Endothelial cell (in vitro differentiated cells): ENCODE measurements around the gene LINGO3. TPM values are rescaled to one million over a fixed set of nuclear protein-coding genes. Genes with fewer than 3 reads are reported as not detected.
A peak's percentile ranks its signal among the peaks of the same experiment; 100 is the strongest.

Experiments used
- DNase-seq: peaks from one replicate; pipeline ENCODE4 v3.0.0; 2021; ENCODE audit warnings: low spot score
- H3K27ac Mint-ChIP-seq: one replicate; pipeline ENCODE4 v1.8.0; 2021; ENCODE audit warnings: mixed read lengths, inconsistent platforms; ENCODE audit not compliant: unreplicated experiment
- H3K27me3 Mint-ChIP-seq: one replicate; pipeline ENCODE4 v1.8.0; 2021; ENCODE audit warnings: mild to moderate bottlenecking, moderate library complexity, mixed read lengths, inconsistent platforms; ENCODE audit not compliant: unreplicated experiment
- H3K36me3 Mint-ChIP-seq: one replicate; pipeline ENCODE4 v1.8.0; 2021; ENCODE audit warnings: mild to moderate bottlenecking, low read depth, mixed read lengths, inconsistent platforms; ENCODE audit not compliant: unreplicated experiment
- H3K4me1 Mint-ChIP-seq: one replicate; pipeline ENCODE4 v1.8.0; 2021; ENCODE audit warnings: mild to moderate bottlenecking, mixed read lengths, inconsistent platforms; ENCODE audit not compliant: unreplicated experiment
- H3K4me3 Mint-ChIP-seq: one replicate; pipeline ENCODE4 v1.8.0; 2021; ENCODE audit warnings: mild to moderate bottlenecking, mixed read lengths, inconsistent platforms; ENCODE audit not compliant: unreplicated experiment
- H3K9me3 Mint-ChIP-seq: one replicate; pipeline ENCODE4 v1.8.0; 2021; ENCODE audit warnings: mixed read lengths, inconsistent platforms; ENCODE audit not compliant: unreplicated experiment
- total RNA-seq: library from RNA; stranded (reverse); fragmentation: NEBNext Ultra II Directional; extraction: Animal tissue kit (Norgen Biotek cat#: 25700); gene quantifications from one replicate; pipeline ENCODE4 v1.2.1, GENCODE V29; 2021; ENCODE audit not compliant: unreplicated experiment
- TF ChIP-seq, protein P1 (sequence below): fragments of 200-600 bp; sonication (generic); IDR thresholded peaks from one replicate; pipeline ENCODE4 v1.5.0; 2021; ENCODE audit warnings: antibody characterized with exemption; ENCODE audit not compliant: unreplicated experiment

LINGO3 gene
- total RNA-seq, 1 donor from 2014 or later = not detected

DNA sequence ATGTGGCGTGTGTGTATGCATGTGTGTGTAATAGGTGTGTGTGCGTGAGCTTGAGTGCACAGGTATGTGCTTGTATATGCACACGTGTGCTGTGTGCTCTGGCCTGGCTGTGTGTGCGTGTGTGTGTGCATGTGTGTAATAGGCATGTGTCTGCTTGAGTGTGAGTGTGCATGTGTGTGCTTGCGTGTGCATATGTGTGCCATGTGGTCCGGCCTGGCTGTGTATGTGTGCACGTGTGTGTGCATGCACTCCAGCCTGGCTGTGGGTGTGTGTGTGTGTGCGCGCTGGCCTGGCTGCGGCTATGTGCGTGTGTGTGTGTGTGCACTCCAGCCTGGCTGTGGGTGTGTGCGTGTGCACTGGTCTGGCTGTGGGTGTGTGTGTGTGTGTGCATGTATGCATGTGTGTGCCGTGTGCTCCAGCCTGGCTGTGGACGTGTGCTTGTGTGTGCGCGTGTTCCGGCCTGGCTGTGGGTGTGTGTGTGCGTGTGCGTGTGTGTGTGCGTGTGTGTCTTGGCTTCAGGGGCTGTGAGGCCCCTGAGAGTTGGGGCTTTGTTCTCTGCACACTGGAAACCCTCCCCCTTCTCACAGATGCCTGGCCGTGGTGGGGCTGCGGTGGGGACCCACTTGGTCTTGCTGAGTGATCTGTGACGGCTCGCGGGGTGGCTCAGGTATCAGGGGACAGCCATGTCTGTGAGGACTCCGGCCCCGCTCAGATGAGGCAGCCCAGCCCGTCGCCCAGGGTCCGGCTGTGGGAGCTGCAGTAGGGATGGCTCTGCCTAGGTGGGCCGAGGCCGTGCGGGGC is 28.8 kb upstream of the LINGO3 start:
- Mint-ChIP-seq H3K27me3 (peaks cover 10% of the 10 kb centered on the region), H3K36me3 (peaks cover 13% of the 10 kb centered on the region), H3K27ac (no peak overlapping the region), H3K4me3 (peak overlapping the region; percentile 20), H3K4me1 (peaks cover 7% of the 10 kb centered on the region), H3K9me3 (peaks cover 4% of the 10 kb centered on the region)
- DNase-seq = no peak
- TF ChIP-seq, protein P1, sequence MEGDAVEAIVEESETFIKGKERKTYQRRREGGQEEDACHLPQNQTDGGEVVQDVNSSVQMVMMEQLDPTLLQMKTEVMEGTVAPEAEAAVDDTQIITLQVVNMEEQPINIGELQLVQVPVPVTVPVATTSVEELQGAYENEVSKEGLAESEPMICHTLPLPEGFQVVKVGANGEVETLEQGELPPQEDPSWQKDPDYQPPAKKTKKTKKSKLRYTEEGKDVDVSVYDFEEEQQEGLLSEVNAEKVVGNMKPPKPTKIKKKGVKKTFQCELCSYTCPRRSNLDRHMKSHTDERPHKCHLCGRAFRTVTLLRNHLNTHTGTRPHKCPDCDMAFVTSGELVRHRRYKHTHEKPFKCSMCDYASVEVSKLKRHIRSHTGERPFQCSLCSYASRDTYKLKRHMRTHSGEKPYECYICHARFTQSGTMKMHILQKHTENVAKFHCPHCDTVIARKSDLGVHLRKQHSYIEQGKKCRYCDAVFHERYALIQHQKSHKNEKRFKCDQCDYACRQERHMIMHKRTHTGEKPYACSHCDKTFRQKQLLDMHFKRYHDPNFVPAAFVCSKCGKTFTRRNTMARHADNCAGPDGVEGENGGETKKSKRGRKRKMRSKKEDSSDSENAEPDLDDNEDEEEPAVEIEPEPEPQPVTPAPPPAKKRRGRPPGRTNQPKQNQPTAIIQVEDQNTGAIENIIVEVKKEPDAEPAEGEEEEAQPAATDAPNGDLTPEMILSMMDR = no peak

DNA sequence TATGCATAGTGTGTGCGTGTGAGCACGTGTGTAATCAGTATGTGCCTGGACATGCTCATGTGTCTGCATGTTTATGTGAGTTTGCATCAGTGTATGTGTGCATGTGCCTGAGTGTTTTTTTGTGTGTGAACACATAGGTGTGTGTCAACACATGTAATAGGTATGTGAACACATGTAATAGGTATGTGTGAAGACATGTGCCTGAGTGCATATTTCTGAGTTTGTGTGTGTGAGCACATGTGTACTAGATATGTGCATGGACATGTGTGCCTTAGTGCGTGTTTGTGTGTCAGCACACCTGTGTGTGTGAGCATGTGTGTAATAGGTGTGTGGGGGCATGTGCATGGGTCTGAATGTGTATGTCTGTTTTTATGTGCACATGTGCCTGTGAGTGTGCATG is 27.9 kb upstream of the LINGO3 start:
- DNase-seq = no peak
- Mint-ChIP-seq H3K4me1 (peaks cover 11% of the 10 kb centered on the region), H3K4me3 (peak overlapping the region; percentile 20), H3K27ac (peak overlapping the region; percentile 28), H3K36me3 (peaks cover 9% of the 10 kb centered on the region), H3K9me3 (peaks cover 4% of the 10 kb centered on the region), H3K27me3 (peaks cover 8% of the 10 kb centered on the region)
- TF ChIP-seq, protein P1 = no peak

DNA sequence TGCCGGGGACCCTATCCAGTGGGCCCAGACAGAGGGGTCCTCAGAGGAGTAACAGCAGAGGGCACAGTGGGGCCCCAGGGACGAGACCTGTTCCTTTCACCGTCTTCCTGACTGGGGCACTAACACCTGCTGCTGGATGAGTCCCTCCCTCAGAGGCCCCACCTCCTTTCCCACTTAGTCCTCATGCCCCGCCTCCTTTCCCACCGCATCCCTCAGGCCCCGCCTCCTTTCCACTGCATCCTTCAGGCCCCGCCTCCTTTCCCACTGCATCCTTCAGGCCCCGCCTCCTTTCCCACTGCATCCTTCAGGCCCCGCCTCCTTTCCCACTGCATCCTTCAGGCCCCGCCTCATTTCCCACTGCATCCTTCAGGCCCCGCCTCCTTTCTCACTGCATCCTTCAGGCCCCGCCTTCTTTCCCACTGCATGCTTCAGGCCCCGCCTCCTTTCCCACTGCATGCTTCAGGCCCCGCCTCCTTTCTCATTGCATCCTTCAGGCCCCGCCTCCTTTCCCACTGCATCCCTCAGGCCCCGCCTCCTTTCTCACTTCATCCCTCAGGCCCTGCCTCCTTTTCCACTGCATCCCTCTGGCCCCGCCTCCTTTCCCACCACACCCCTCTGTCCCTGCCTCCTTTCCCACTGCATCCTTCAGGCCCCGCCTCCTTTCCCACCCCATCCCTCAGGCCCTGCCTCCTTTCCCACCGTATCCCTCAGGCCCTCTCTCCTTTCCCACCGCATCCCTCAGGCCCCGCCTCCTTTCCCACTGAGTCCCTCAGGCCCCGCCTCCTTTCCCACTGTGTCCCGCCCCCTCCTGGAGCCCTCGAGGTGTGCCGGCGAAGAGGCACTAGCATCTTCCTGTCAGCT is 27.3 kb upstream of the LINGO3 start:
- peaks cover 8% of the 10 kb centered on the region for H3K27me3 Mint-ChIP-seq
- DNase-seq = no peak
- H3K9me3 Mint-ChIP-seq = peaks cover 4% of the 10 kb centered on the region
- peaks cover 11% of the 10 kb centered on the region for H3K4me1 Mint-ChIP-seq
- peak overlapping the region; percentile 20 for H3K4me3 Mint-ChIP-seq
- TF ChIP-seq, protein P1 = no peak
- peaks cover 9% of the 10 kb centered on the region for H3K36me3 Mint-ChIP-seq
- H3K27ac Mint-ChIP-seq = no peak overlapping the region

DNA sequence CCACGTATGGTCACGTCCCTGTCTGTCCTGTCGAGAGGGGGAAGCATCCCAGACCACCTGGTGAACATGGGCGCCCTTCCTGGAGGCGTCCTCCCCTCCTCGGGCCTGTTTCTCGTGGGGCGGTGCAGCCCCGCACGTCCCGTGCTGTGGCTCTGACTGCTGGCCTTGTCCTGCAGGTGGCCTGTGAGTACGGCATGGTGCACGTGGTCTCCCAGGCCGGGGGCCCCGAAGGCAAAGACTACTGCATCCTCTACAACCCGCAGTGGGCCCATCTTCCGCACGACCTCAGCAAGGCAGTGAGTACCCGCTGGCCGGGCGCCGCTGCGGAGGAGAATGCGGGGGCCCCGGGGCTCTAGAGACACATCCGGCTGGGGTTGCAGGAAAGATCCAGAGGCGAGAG is 26.5 kb upstream of the LINGO3 start:
- Mint-ChIP-seq H3K36me3 (peaks cover 9% of the 10 kb centered on the region), H3K4me1 (peaks cover 16% of the 10 kb centered on the region), H3K27ac (no peak overlapping the region), H3K9me3 (peaks cover 4% of the 10 kb centered on the region), H3K27me3 (peaks cover 9% of the 10 kb centered on the region), H3K4me3 (no peak overlapping the region)
- no peak for DNase-seq
- TF ChIP-seq, protein P1 = no peak

DNA sequence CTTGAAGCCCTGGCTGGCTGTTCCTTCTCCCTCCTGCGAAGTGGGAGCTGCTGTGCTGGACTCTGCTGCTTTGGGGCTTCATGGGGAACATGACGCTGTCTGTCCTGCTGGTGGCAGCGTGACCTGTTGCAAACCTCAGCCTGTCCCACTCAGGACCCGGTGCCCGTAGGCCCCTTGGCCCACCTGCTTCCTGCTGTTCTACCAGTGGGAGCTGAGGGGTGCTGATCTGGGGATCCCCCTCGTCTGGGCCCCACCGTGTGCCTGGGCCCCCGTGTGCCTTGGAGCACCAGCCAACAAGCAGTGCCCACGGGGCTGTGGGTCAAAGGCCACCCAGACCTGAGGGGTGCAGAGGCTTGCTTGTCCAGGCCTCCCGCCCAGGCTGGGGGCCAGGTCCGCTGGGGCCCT is 25.9 kb upstream of the LINGO3 start:
- Mint-ChIP-seq H3K36me3 (peaks cover 9% of the 10 kb centered on the region), H3K4me1 (peaks cover 21% of the 10 kb centered on the region), H3K9me3 (peaks cover 4% of the 10 kb centered on the region), H3K27ac (peak overlapping the region; percentile 36), H3K27me3 (peaks cover 9% of the 10 kb centered on the region), H3K4me3 (no peak overlapping the region)
- no peak for DNase-seq
- TF ChIP-seq, protein P1 = no peak
